Activated naive CD4-positive, alpha-beta T cell treated with anti-CD3 and anti-CD28 coated beads, Interleukin-2, amount 50 U/mL, for 24 hours (primary cell): ENCODE data around the gene IL1A.

ENCODE experiments used
- H3K27ac Mint-ChIP-seq: one replicate; pipeline ENCODE4 v1.8.0; 2021; ENCODE audit warnings: mild to moderate bottlenecking, mixed read lengths
- H3K27me3 Mint-ChIP-seq: one replicate; pipeline ENCODE4 v1.8.0; 2021; ENCODE audit warnings: mixed read lengths
- H3K36me3 Mint-ChIP-seq: one replicate; pipeline ENCODE4 v1.8.0; 2021; ENCODE audit warnings: mixed read lengths
- H3K4me1 Mint-ChIP-seq: one replicate; pipeline ENCODE4 v1.8.0; 2021; ENCODE audit warnings: mixed read lengths
- H3K4me3 Mint-ChIP-seq: one replicate; pipeline ENCODE4 v1.8.0; 2021; ENCODE audit warnings: mild to moderate bottlenecking, mixed read lengths
- H3K9me3 Mint-ChIP-seq: one replicate; pipeline ENCODE4 v1.8.0; 2021; ENCODE audit warnings: mixed read lengths

Gene IL1A

GRCh38 chr2:112764071-112765044 lies 19.9 kb downstream of the IL1A start, which contains the start of gene CKAP2L:
CKAP2L (minus strand) TSS chr2:112764609; CDS start chr2:112764598, 11 bp downstream.
- H3K4me1 Mint-ChIP-seq: peaks cover 34% of the 10 kb centered on the region
- no peaks in the 10 kb centered on the region for H3K36me3 Mint-ChIP-seq
- no peaks in the 10 kb centered on the region for H3K9me3 Mint-ChIP-seq
- peak within 1 kb of the TSS; percentile 94 for H3K4me3 Mint-ChIP-seq
- peak within 1 kb of the TSS; percentile 68 for H3K27ac Mint-ChIP-seq
- H3K27me3 Mint-ChIP-seq: no peaks in the 10 kb centered on the region

- H3K4me1 Mint-ChIP-seq: peaks cover 24% of the 10 kb centered on the region
- H3K4me3 Mint-ChIP-seq: no peak overlapping the region
- no peaks in the 10 kb centered on the region for H3K36me3 Mint-ChIP-seq
- no peaks in the 10 kb centered on the region for H3K9me3 Mint-ChIP-seq
- no peaks in the 10 kb centered on the region for H3K27me3 Mint-ChIP-seq
- H3K27ac Mint-ChIP-seq: no peak overlapping the region
Measured at GRCh38 chr2:112762276-112762675, 22.0 kb downstream of the IL1A start.

- no peaks in the 10 kb centered on the region for H3K27me3 Mint-ChIP-seq
- H3K36me3 Mint-ChIP-seq: no peaks in the 10 kb centered on the region
- H3K27ac Mint-ChIP-seq: no peak overlapping the region
- H3K4me3 Mint-ChIP-seq: no peak overlapping the region
- H3K4me1 Mint-ChIP-seq: peaks cover 15% of the 10 kb centered on the region
- H3K9me3 Mint-ChIP-seq: no peaks in the 10 kb centered on the region
Measured at GRCh38 chr2:112760149-112760548, 24.1 kb downstream of the IL1A start.

GRCh38 chr2:112758711-112759110 lies 25.6 kb downstream of the IL1A start:
- peaks cover 3% of the 10 kb centered on the region for H3K4me1 Mint-ChIP-seq
- H3K9me3 Mint-ChIP-seq: no peaks in the 10 kb centered on the region
- no peak overlapping the region for H3K4me3 Mint-ChIP-seq
- H3K27me3 Mint-ChIP-seq: no peaks in the 10 kb centered on the region
- H3K27ac Mint-ChIP-seq: no peak overlapping the region
- no peaks in the 10 kb centered on the region for H3K36me3 Mint-ChIP-seq

GRCh38 chr2:112757265-112757664 lies 27.0 kb downstream of the IL1A start:
- Mint-ChIP-seq H3K36me3 (no peaks in the 10 kb centered on the region), H3K4me1 (no peaks in the 10 kb centered on the region), H3K27me3 (no peaks in the 10 kb centered on the region)

GRCh38 chr2:112756207-112756606 lies 28.1 kb downstream of the IL1A start:
- H3K9me3 Mint-ChIP-seq: no peaks in the 10 kb centered on the region
- no peak overlapping the region for H3K27ac Mint-ChIP-seq
- H3K36me3 Mint-ChIP-seq: no peaks in the 10 kb centered on the region
- no peak overlapping the region for H3K4me3 Mint-ChIP-seq
- no peaks in the 10 kb centered on the region for H3K27me3 Mint-ChIP-seq
- no peaks in the 10 kb centered on the region for H3K4me1 Mint-ChIP-seq

More at GRCh38 chr2:112757265-112757664, 27.0 kb downstream of the IL1A start:
- Mint-ChIP-seq H3K4me3 (no peak overlapping the region), H3K9me3 (no peaks in the 10 kb centered on the region), H3K27ac (no peak overlapping the region)

GRCh38 chr2:112755444-112755843 lies 28.8 kb downstream of the IL1A start:
- Mint-ChIP-seq H3K9me3 (no peaks in the 10 kb centered on the region), H3K4me1 (peaks cover 2% of the 10 kb centered on the region), H3K36me3 (no peaks in the 10 kb centered on the region), H3K27ac (no peak overlapping the region), H3K27me3 (no peaks in the 10 kb centered on the region), H3K4me3 (no peak overlapping the region)

GRCh38 chr2:112754564-112754963 lies 29.7 kb downstream of the IL1A start:
- H3K36me3 Mint-ChIP-seq: no peaks in the 10 kb centered on the region
- H3K27me3 Mint-ChIP-seq: no peaks in the 10 kb centered on the region
- no peak overlapping the region for H3K27ac Mint-ChIP-seq
- peaks cover 10% of the 10 kb centered on the region for H3K4me1 Mint-ChIP-seq
- H3K4me3 Mint-ChIP-seq: no peak overlapping the region
- no peaks in the 10 kb centered on the region for H3K9me3 Mint-ChIP-seq

GRCh38 chr2:112752667-112753066 lies 31.6 kb downstream of the IL1A start:
- Mint-ChIP-seq H3K4me3 (no peak overlapping the region), H3K27me3 (no peaks in the 10 kb centered on the region), H3K9me3 (no peaks in the 10 kb centered on the region), H3K27ac (no peak overlapping the region), H3K4me1 (peaks cover 10% of the 10 kb centered on the region), H3K36me3 (no peaks in the 10 kb centered on the region)

GRCh38 chr2:112751451-112752197 lies 32.7 kb downstream of the IL1A start:
- no peak overlapping the region for H3K4me3 Mint-ChIP-seq
- no peaks in the 10 kb centered on the region for H3K36me3 Mint-ChIP-seq
- no peak overlapping the region for H3K27ac Mint-ChIP-seq
- peaks cover 10% of the 10 kb centered on the region for H3K4me1 Mint-ChIP-seq
- H3K27me3 Mint-ChIP-seq: no peaks in the 10 kb centered on the region
- H3K9me3 Mint-ChIP-seq: no peaks in the 10 kb centered on the region

- Mint-ChIP-seq H3K27me3 (no peaks in the 10 kb centered on the region), H3K4me3 (no peak overlapping the region), H3K27ac (no peak overlapping the region), H3K9me3 (no peaks in the 10 kb centered on the region), H3K4me1 (peaks cover 10% of the 10 kb centered on the region), H3K36me3 (no peaks in the 10 kb centered on the region)
Measured at GRCh38 chr2:112750560-112750843, 33.8 kb downstream of the IL1A start.

- Mint-ChIP-seq H3K4me3 (no peak overlapping the region), H3K36me3 (no peaks in the 10 kb centered on the region), H3K27ac (no peak overlapping the region), H3K4me1 (peaks cover 10% of the 10 kb centered on the region), H3K27me3 (no peaks in the 10 kb centered on the region), H3K9me3 (no peaks in the 10 kb centered on the region)
Measured at GRCh38 chr2:112749755-112750559, 34.3 kb downstream of the IL1A start.

- Mint-ChIP-seq H3K9me3 (no peaks in the 10 kb centered on the region), H3K27ac (no peak overlapping the region), H3K36me3 (no peaks in the 10 kb centered on the region), H3K27me3 (no peaks in the 10 kb centered on the region), H3K4me1 (no peaks in the 10 kb centered on the region), H3K4me3 (no peak overlapping the region)
Measured at GRCh38 chr2:112740527-112740926, 43.8 kb downstream of the IL1A start.

- no peaks in the 10 kb centered on the region for H3K36me3 Mint-ChIP-seq
- H3K27ac Mint-ChIP-seq: no peak overlapping the region
- no peaks in the 10 kb centered on the region for H3K4me1 Mint-ChIP-seq
- no peaks in the 10 kb centered on the region for H3K9me3 Mint-ChIP-seq
- H3K4me3 Mint-ChIP-seq: no peak overlapping the region
- H3K27me3 Mint-ChIP-seq: no peaks in the 10 kb centered on the region
Measured at GRCh38 chr2:112737542-112738232, 46.6 kb downstream of the IL1A start.

- no peaks in the 10 kb centered on the region for H3K36me3 Mint-ChIP-seq
- no peaks in the 10 kb centered on the region for H3K4me1 Mint-ChIP-seq
- no peak overlapping the region for H3K4me3 Mint-ChIP-seq
- H3K27me3 Mint-ChIP-seq: no peaks in the 10 kb centered on the region
- no peaks in the 10 kb centered on the region for H3K9me3 Mint-ChIP-seq
- no peak overlapping the region for H3K27ac Mint-ChIP-seq
Measured at GRCh38 chr2:112733871-112734270, 50.4 kb downstream of the IL1A start.
